Stimulated activated CD4-positive, alpha-beta T cell treated with anti-CD3 and anti-CD28 coated beads, Interleukin-12 subunit alpha, Interleukin-12 subunit beta, amount 100 ng/mL, for 24 hours (primary cell): ENCODE data around the gene E2F3.

Source experiments
- DNase-seq, 2 experiments: peaks; one replicate each; pipeline ENCODE4 v3.0.0-alpha.2; 2020; ENCODE audit warnings: low read depth in 2 of 2

The E2F3 gene

DNA sequence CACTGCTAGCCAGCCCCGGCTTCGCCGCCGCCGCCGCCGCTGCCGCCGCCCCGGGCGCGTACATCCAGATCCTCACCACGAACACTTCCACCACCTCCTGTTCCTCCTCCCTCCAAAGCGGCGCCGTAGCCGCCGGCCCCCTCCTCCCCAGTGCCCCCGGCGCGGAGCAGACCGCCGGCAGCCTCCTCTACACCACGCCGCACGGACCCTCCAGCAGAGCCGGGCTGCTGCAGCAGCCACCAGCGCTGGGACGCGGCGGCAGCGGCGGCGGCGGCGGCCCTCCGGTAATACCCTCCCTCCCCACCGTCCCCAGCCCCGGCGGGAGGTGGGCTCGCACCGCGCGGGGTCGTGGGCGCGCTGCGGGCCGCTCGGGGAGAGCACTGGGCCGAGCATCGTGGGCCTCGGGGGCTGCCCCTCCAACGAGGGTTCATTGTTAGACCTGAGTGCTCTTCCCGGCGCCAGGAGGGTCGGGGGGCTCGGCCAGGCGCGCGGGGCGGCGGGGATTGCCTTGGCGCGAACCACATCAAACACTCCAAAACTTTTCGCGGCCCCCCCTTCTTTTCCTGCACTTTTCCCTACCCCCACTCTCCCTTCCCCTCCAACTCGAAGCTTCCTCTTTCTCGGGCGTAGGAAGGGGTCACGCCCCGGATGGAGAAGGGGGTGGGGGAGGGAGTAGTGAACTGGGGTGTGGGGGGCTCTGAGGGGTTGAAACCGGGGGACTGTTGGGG, 827 bp downstream of the E2F3 start:
- peak; percentile 36 to 40 for DNase-seq

DNA sequence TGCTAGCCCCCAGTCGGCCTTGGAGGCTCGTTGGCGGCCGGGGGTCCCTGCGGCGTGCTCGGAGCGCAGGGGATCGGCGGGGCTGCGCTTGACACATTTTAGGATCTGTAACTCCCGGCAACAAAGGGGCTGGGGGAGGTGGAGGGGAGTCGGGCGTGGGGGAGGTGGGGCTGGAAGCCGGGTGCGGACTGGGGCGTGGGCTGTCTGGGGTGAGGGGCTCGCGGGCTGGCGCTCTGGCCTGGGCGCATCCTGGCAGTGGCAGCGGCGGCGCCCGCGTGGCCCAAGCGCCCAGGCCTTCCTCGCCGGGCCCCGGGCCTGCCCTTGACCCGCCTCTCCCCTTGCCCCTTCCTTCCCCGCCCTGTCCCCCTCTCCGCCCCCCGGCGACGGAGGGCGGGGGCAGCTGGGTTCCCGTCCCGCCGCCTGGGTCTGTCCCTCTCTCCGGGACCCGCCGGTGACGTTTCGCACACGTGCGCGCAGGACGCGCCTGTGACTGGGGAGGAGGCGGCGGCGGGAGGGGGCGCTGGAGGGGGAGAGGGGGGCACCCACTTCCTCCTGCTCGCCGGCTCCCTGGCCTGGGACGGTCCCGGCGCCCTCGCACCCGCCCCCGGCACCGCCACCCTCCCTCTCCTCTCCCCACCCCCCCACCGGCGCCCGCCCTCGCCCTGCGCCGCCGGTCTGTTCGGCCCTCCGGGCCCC, 1.5 kb downstream of the E2F3 start:
- peak; percentile 84 to 89 for DNase-seq

DNA sequence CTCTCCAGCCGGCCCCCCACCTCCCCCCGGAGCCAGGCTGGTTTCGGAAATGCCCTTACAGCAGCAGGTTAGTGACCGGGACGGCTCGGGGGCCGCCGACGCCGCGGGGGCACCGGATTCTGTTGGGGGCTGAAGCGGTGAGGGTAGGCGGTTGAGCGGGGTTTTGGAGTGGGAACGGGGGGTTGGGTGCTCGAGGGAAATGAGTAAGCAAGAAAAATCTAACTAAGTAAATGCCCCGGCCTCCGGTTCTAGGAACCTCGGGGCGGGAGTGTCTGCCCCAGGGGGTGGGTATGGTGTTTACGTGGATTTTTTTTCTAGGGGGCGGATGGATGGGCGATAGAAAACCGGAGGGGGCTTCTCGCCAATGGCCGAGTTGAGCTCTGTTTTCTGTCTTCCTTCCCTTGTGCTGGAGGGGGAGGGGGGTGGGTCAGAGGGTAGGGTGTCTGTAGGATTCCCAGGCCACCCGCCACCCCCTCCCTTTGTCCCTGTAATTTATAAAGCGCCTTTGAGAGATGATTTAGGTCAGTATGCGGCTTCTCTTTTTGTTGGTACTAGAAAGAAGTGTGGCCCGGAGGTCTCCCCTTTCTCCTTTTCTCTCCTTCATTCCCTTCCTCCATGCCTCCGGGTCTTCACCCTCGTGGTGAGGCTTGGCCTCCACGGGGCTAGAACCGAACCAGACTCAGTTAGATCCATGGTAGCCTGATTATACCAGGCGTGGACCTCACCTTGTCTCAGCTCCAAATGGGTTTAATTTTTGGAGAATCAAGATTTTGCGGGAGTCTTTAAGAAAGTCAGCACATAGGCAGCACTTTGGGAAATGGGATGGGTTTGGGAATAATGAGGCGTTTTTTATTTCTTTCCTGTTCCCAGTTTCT, 2.3 kb downstream of the E2F3 start:
- DNase-seq = peak; percentile 60 to 63

DNA sequence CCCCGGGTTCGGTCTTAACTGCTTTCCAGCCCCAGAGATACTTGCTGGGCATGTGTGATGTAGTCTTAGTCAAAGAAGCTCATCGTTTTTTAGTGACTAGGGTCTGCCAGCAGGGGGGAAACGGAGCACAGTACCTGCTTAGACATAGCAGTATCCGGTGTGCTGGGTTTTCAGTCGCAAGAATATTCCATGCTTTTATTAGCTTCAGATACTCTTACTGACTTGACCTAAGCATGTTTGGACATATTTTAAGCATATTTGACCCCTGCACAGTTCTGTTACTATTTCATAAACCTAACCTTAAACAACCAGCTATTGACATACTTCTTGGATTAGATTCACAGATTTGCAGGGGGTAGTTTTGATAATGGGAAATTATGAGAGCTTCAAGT, 3.0 kb downstream of the E2F3 start:
- peak; percentile 48 to 54 for DNase-seq

DNA sequence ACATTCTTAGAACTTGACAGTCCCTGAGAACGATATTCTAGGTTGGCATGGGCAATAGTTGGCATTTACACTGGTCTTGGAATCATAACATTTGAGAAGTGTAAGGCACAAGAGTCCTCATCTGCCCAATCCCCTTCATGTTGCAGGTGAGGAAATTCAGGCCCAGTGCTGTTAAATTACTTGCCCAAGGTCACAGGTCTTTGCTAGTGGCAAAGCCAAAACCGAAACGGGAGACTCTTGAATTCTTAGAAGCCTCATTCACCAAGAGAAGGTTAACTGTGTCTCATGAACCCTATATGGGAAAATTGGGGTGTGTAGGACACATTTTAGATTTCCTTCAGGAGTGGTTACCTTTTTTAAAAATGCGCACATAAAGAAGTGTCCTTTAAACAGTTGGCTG, 7.2 kb downstream of the E2F3 start:
- DNase-seq = no peak

DNA sequence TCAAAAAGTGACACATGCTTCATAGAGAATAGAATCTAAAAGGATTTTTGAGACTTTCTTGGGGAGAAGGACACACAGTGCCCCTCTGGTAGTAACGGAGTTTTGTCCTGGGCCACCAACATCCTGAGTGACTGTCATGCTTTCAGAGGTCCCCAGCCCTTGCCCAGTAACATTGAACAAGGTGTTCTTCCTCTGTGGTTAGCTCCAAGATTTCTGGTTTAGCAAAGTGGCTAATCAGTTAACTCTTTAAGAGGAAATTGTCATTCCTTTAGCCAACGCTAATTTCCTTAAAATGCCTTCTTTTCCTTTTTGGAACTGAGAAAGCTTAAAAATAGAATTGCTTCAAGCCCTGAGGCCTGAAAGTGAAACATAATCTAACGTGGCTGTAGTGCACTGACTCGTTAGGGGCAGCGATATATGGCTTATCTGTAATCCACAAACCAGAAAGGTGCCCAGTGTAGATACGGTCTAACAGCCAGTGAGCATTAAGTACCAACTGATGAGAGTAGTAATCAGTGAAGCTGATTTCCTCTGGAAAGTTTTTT, 7.8 kb downstream of the E2F3 start:
- DNase-seq = no peak

DNA sequence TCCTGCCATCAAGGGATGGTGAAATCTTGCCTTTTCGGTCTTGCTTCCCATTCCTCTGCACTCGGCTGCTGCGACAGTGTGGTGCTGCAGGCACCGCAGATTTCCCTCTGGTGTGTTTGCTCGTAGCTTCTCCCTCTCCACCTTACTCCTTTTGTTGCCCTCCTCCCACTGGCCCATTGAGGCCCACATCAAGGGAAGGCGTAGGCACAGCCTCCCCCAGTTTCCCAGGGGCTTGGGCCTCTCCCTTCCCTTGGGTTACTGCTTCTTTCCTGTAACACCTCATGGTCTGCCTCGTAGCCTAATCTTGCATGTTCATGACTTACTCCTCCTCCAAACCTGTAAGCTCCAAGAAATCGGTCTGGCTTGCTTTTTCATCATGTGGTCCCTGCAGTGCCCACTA, 9.9 kb downstream of the E2F3 start:
- no peak for DNase-seq

DNA sequence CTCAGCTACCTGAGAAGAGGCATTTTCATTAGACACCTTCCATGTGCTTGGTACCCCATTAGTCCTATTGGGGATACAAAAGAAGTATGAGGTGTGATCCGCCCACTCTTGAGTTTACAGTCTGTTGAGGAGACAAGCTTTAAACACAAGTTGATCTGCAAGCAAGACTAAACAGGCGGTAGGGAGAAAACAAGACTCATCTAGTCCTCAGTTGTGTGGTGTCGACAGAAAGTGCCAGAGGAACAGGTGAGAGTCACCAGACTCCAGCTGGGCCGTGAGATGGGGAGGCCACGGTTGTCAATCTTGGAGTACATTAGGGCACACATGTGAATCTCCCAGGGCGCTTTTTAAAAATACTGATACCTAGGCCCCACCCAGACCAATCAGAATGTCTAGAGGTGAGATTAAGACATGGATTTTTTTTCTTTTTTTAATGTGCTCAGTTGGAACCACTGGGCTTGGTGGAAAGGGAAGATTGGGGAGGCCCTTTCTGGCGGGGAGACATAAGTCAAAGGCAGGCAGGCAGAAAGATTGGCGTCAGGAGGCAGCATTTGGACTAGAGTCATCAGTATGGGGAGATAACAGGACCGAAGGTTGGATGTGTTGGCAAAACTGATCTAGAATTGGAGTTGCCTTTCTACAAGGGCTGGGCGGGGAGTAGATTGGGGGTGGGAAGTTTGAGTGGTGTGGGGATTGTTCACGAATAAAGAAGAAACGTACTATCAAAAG, 10.4 kb downstream of the E2F3 start:
- no peak for DNase-seq

DNA sequence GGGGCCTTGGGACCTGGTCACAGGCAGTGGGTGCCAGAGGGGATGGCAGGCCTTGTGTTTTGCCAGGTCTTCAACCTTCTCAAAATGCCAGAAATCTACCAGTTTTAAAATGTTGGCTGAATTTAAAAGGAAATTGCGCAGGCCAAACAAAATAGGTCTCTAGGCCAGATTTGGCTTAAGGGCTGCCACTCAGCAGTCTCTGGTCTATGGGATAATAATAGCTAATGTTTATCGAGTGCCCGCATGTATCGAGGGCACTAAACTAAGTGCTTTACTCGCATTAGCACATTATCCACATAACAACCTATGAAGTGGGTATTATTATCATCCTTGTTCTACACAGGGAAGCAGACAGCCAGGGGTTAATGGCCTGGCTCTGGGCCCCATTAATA, 11.0 kb downstream of the E2F3 start:
- no peak for DNase-seq

DNA sequence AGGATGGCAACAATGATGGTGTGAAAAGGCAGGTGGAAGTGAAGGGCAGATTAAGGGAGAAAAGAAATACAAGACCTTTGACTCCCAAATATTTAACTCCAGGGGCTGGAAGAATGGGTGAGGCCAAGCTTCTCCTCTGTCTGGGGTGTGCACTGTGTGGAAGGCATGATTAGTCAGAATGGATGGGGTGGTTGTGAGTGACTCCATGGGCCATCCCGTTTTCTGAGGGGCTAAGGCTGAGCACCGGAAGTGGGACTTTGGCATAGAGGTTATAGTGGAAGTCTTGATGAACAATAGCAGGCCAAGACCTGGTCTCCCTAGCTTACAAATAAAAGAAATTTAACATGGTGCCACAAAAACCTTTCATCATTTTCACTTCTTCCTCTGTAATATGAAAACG, 12.1 kb downstream of the E2F3 start:
- no peak for DNase-seq

DNA sequence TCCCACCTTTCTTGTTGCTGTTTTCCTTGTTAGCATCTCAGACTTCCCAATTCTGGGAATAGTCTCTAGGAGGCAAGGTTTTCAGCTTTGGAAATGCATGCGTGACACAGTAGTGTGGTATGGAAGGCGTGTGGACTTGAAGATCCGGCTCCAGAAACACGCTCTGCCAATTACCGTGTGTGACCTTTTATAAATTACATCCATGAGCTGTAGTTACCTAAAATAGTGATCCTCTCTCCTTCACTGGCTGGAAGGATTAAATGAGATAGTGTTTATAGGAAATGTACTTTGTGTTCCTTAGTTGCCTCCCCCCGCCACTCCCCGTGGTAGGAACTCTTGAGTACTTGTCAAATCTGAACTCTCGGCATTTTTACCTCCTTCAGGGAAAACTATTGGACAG, 13.0 kb downstream of the E2F3 start:
- no peak for DNase-seq

DNA sequence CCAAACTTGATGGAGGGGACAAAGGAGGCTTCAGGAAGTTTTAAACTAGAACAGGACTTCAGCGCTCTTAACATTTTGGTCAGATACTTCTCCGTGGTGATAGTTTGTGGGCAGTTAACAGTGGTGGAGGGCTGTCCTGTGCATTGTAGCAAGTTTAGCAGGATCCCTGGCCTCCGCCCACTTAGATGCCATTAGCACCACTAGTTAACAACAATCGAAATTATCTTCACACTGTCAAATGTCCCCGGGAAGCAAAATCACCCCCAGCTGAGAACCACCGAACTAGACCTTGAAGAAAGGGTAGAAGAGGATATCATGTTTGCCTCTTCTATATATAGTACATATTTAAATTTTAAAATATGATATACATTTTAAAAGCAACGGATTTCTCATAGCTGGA, 13.6 kb downstream of the E2F3 start:
- DNase-seq = no peak

DNA sequence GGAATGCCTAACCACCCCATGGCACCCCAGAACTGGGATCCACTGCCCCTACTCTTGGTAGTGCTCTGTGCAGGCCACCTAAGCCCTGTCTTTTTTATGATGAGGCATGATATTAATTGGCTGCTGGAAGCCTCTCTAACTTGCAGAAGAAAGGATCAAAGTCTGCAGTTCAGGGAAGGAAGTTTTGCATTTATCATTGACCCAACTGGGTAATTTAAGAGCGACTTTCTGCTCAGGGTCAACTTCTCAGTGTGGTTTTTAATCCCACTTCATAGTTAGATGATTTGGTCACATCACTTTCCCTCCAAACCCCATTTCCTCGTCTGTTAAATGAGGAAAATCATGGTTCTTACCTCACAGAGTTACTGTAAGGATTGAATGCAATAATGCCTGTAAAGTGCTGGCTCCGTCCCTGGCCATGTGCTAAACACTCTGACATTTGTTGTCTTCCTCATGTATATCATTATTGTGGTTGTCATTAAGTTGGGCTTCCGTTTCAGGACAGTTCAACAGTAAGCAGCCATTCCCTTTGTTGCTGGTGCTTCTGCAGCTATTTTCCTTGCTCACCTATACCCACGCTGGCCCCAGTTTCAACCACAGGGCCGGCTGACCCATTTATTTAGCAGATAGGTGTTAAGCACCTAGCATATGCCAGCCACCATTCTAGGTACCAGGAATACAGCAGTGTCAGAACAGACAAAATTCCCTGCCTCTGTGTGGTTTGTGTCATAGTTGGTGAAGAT, 14.2 kb downstream of the E2F3 start:
- no peak for DNase-seq

DNA sequence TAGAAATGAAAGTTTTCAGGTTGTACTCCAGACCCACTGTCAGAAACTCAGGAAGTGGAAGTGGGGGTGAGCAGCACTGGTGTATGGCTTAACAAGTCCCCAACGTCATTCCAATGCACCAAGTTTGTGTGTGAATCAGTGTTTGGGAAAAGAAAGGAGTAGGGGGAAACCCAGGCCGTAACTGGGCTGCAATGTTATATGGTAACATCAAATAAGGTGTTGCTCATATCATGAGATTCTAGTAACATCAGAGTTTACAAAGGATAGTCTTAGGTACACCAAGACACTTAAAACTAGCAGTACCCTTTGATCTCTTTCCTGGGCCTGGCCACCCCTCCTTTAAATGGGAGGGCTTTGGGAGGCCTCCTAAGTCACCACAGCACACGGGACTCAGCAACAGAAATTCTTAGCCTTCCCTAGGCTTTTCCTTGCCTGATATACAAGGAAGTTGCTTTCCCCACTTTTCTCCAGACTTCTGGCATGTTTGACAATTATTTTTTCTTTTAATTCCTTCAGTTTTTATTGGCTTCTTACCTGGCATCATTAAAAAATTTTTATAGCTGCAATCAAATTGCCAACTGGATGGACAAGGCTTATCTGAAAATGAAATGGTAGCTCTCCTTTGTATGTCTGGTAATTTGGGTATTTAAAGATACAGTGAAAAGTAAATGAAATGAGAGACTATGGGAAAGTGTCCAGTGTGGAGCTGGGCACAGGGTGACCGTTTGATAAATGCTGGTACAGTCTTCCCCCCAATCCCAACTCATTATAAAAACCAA, 15.1 kb downstream of the E2F3 start:
- DNase-seq = no peak

DNA sequence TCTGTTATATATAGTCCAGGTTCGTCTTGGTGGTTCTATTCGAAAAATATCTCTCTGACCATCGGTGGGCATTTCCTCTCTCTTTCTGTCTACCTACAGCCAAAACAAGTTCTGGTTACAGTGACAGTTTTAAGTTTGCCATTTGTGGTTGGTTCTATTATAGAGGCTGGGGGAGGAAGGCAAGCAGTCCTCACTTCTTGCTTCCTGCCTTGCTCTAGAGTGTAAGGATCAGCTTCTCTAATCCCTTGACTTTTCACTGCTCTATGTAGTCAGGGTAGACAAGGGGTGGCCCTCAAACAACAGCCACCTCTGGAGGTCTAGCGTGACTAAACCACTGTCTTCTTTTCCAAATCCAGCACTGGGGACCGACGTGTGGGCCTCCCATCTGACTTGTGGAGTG, 16.1 kb downstream of the E2F3 start:
- DNase-seq = no peak

DNA sequence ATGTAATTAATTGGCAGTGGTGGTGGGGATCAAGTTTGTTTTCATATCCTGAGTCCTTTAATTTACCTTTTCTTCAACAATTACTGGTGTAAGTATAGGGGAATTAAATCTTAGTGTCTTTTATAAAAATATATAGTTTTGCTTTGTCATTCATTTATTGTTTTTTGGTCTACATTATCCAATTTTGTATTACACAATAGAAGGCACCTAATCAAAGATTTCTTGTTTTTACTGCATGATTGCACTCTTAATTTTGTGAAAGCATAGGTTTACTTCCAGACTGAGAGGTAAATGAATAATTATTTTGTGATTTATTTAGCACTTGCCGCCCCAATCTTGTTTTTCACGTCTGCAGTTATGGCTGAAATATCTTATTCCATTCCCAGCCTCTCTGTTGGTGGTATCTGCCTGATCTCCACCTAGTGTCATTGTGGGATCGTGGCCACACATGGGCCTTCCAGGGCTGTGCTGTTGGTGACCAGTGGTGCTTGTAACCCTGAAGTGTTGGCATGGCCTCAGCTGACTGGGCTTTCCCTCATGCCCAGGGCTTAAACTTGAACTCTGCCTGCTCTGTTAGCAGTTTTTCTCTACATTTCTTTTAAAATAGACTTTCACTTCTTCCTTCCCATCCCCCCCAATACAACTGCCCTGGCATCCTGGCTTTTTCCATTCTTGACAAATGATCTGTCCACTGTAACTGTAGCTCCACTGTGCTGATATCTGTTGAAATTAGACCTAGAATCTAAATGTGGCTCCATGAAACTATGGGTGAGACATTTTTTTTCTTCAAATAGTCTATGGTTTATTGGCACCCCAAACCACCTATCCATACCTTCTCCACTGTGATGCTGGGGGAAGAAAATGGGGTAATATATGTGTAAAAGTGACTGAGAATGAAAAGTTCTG, 24.8 kb downstream of the E2F3 start:
- no peak for DNase-seq

DNA sequence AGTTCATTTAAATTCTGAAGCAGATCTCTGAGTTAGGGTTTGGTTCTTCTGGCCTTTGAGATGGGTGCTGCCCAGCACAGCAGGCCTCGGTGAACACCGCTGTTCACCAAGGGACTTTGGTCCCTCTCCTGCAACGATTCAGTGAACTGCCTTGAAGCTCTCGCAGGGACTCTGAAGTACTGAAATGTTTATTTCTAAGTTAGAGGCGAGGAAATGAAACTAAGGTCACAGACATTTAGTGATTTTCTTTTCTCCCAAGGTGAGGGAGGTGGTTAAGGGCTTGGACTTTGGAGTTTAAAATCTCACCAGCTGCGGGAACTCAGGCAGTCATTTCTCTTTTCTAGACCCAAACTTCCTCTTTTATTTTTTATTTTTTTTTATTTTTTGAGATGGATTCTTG, 26.2 kb downstream of the E2F3 start:
- DNase-seq = no peak

DNA sequence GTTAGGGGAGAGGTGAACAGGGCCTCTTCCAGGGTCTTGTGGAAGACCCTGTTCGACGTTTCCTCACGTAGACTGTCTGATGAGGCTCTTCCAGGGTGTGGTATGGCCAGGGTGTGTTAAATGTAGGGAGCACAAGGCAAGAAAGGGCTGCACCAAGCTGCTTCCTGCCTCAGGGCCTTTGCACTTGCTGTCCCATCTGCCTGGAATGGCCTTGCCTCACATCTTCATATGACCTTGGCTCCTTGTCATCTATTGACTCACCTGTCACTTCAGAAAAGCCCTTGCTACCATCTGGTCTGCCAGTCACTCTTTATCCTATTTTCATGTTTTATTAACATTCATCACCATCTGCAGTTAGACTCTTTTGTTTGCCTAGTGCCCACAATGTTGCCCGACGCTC, 31.0 kb downstream of the E2F3 start:
- DNase-seq = no peak

DNA sequence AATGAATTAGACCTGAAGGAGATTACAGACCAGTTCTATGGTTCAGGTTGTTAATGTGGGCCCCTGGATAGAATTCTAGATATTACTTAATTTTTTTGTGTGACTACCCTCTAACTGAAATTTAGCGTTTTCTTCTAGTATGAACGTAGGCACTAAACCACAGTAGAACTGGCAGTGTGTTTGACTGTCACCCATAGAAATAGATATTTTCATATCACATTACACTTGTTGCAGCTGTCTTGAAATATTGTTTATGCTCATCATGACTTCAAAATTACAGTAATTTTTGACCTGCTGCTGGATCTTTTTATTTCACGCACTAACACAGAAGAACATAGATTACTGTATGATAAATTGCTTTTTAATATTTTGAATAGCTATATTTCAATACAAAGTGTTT, 31.6 kb downstream of the E2F3 start:
- no peak for DNase-seq
